GM19035 (cell line): ENCODE measurements around the gene PRH2.

Experiments used
- ATAC-seq: cut with Tn5 transposase; IDR thresholded peaks from one replicate; pipeline ENCODE4 v1.9.1; 2021; ENCODE audit not compliant: unreplicated experiment

PRH2 gene

DNA sequence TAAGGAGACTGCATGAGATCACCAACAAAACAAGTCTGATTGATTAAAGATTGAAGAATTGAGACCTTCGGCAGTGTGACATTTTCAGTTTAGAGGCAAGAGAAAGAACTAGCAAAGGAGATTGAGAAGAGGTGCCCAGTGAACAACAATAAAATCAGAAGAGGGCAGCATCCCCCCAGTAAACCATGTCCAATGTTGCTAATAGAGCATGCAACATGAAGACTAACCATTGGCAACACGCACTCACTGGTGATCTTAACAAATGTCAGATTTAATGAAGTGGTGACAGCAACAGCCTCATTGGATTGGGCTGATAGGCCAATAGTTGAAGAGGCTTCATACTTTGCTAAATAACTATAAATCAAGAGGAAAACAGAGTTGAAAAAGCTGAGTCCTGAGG is 30.8 kb downstream of the PRH2 start:
- no peak for ATAC-seq

DNA sequence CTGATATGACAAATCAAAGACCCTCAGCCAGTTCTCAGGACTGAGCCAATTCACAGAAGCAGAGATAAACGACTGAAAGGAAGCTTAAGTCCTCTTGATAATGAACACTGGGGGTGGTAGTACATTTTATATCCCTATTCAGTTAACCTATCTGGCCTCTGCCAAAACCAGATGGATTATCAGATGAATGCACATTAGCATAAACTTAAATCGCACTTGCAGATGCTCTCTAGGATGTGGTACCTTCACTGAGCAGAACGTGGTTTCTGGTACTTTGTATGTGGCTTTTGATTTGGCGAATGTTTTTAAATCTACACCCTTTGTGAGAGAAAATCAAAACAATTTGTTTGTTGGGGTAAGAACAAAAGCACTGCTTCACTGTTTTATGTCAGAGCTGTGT is 31.2 kb downstream of the PRH2 start:
- ATAC-seq: no peak

DNA sequence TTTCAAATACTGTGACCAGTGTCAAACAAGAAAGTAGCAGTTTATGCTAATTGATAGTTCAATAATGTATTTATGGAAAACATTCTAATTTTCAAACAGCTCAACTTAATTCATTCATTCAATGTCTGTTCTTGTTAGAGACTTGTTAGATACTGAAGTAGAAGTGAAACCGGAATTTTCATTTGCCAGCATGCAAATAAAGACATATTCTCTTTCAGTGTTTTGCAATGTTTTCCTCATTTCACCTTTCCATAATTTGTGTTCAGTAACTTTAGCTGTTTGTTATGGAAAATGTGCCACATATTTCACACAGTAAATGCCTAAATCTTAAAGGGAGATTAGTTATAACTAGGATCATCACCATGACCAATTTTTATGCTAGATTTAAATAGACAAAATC is 36.4 kb downstream of the PRH2 start:
- no peak for ATAC-seq

DNA sequence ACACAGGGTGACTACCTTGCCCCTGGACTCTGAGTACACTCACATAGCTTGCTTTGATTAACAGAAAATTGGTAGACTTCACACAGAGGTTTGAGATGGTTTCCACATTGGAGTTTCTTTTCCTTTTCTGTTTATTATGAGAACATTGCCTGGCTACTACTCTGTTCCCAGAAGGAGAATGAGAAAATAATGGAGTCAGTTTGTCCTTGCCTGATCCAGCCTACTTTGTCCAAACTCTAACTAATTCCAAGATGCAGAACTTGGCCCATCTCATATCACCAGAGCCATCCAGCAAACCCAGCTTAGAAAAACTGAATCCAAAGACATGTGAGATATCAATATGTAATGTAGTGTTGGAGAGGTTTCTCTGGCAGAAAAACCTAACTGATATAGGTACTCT is 37.3 kb downstream of the PRH2 start:
- ATAC-seq: no peak

DNA sequence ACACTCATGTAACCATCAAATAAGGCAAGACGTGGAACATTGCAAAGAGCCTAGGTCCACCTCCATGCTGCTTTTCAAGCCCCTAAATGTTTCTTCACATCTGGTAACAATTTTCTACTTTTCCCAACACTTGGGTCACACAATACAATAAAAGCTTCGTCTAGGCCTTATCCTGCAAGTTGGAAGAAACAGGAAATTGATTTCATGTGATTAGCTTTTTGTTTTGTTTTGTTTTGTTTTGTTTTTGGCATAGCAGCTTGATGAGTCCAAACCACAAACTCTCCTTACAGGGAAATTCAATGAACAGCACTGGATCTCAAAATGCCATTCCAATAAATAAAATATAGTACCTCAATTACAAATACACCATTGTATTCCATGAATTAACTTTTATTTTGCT is 38.4 kb downstream of the PRH2 start:
- no peak for ATAC-seq

DNA sequence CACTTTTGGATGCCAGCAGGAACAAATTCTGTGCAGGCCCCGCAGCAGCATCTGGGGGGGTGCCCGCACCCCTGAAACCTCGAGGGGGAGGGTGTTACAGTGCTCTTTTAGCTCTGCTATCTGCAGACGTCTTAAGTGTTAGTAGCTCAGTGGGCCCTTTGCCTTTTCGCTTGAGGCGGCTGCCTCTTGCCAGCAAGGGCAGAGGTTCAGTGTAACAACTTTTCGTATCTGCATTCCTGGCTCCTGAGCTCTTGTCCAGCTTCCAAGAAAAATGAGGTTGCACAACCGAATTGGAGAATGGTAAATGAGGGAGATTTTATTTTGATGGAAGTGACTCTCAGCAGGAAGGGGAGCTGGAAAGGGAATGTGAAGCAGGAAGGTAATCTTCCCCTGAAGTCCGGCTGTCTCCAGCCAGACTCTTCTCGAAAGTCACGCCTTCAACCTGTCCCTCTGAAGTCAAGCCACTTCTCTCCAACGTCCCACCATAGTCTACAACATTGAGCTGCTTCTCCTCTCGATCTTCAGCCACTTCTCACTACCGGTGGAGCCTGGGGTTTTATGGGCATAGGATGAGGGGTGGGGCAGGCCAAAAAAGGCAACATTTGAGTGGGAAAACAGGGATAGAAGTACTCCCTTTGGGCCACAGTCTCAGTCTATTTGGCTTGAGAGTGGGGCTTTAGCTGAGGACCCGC is 39.9 kb downstream of the PRH2 start:
- no peak for ATAC-seq

DNA sequence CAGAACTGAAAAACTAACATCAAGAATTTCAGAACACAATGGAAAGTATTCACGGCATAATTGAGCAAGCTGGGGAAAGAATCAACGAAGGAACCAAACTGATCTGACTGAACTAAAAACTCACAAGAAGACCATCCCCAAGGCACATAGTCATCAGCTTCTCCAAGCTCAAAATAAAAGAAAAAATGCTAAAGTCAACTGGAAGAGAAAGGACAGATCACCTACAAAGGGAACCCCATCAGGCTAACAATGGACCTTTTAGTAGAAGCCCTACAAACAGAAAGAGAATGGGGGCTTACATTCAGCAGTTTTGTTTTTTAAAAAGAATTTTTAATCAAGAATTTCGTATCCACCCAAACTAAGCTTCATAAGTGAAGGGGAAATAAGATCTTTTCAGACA is 45.9 kb downstream of the PRH2 start:
- no peak for ATAC-seq

DNA sequence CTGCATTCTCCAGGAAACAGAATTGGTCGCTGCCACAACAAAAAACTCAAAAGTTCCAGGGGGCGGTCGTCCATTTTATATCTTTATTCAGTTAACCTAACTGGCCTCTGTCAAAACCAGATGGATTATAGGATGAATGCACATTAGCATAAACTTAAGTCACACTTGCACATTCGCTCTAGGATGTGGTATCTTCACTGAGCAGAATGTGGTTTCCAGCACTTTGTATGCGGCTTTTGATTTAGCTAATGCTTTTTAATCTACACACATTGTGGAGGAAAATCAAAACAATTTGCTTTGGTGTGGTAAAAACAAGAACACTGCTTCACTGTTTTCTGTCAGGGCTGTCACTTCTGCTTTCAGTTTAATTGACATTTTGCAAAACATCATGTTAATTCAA is 53.2 kb downstream of the PRH2 start:
- ATAC-seq: no peak
